Tibial nerve (tissue), 4 donors: ENCODE data around the gene ALK. TPM values are rescaled to one million over a fixed set of nuclear protein-coding genes. Genes with fewer than 3 reads are reported as not detected.

Source experiments
- DNase-seq, 2 donors: peaks; one replicate each; pipeline ENCODE4 v3.0.0-alpha.2; 2019; ENCODE audit warnings: low spot score in 2 of 2
- H3K27ac ChIP-seq, 4 donors: fragments of 200-600 bp; sonication (generic) in 3 of 4; one replicate each; pipeline ENCODE4 v1.5.1; 2017 to 2019; ENCODE audit warnings: mild to moderate bottlenecking in 1 of 4
- H3K27me3 ChIP-seq, 2 donors: fragments of 200-600 bp; sonication (generic) in 1 of 2; one replicate each; pipeline versions ENCODE4 v1.5.1 to v1.6.0; 2017 to 2019
- H3K36me3 ChIP-seq, 3 donors: fragments of 200-600 bp; sonication (generic); one replicate each; pipeline ENCODE4 v1.5.1; 2018 to 2019
- H3K4me1 ChIP-seq, 4 donors: fragments of 200-600 bp; sonication (generic) in 3 of 4; one replicate each; pipeline ENCODE4 v1.5.1; 2017 to 2019
- H3K4me3 ChIP-seq, 4 donors: fragments of 200-600 bp; sonication (generic) in 3 of 4; one replicate each; pipeline ENCODE4 v1.5.1; 2017 to 2019; ENCODE audit warnings: mild to moderate bottlenecking in 1 of 4, moderate library complexity in 1 of 4
- H3K9me3 ChIP-seq, 4 donors: fragments of 200-600 bp; sonication (generic) in 3 of 4; one replicate each; pipeline ENCODE4 v1.5.1; 2017 to 2019
- EP300 ChIP-seq, 2 donors: sonication (generic); formaldehyde crosslinking; IDR thresholded peaks; one replicate each; pipeline ENCODE4 v1.6.1; 2017; ENCODE audit warnings: antibody characterized with exemption in 2 of 2, mild to moderate bottlenecking in 1 of 2
- POLR2A ChIP-seq, 2 donors: fragments of 450-650 bp; IDR thresholded peaks; one replicate each; pipeline ENCODE4 v1.6.1; 2017; ENCODE audit warnings: antibody characterized with exemption in 2 of 2, mild to moderate bottlenecking in 2 of 2, moderate library complexity in 2 of 2
- whole genome bisulfite sequencing, 2 donors: methylation state at CpG; one replicate each; pipeline ENCODE4 v1.1.5; 2018; 5-methylcytosine and 5-hydroxymethylcytosine counted together
- total RNA-seq, 4 donors: library from RNA; depleted of rRNA; stranded (reverse); fragments of >200 nt; gene quantifications; one replicate each; pipeline ENCODE4 v1.1.0, GENCODE V29; 2016
- TF ChIP-seq, protein P1 (sequence below), 5 experiments: fragments of 200-600 bp in 3 of 5; fragments of 450-650 bp in 2 of 5; sonication (generic) in 3 of 5; IDR thresholded peaks; one replicate each; pipeline ENCODE4 v1.5.1; 2016 to 2019; ENCODE audit warnings: antibody characterized with exemption in 5 of 5, mild to moderate bottlenecking in 3 of 5, moderate library complexity in 2 of 5

ALK gene
- total RNA-seq, 4 donors from 2014 or later, result 0.39 to 4.8 (median 0.66) TPM

- H3K36me3 ChIP-seq, result no peaks in the 10 kb centered on the region
- H3K27me3 ChIP-seq, result no peaks in the 10 kb centered on the region
- WGBS, 2 donors, result 92 to 94% methylated on average over 12 of the region's 12 CpGs
- H3K4me1 ChIP-seq, result peaks cover 0 to 22% (median 8%) of the 10 kb centered on the region in 4 donors
- no peak overlapping the region for H3K27ac ChIP-seq
- no peaks in the 10 kb centered on the region for H3K9me3 ChIP-seq
- DNase-seq, result no peak
- TF ChIP-seq, protein P1, sequence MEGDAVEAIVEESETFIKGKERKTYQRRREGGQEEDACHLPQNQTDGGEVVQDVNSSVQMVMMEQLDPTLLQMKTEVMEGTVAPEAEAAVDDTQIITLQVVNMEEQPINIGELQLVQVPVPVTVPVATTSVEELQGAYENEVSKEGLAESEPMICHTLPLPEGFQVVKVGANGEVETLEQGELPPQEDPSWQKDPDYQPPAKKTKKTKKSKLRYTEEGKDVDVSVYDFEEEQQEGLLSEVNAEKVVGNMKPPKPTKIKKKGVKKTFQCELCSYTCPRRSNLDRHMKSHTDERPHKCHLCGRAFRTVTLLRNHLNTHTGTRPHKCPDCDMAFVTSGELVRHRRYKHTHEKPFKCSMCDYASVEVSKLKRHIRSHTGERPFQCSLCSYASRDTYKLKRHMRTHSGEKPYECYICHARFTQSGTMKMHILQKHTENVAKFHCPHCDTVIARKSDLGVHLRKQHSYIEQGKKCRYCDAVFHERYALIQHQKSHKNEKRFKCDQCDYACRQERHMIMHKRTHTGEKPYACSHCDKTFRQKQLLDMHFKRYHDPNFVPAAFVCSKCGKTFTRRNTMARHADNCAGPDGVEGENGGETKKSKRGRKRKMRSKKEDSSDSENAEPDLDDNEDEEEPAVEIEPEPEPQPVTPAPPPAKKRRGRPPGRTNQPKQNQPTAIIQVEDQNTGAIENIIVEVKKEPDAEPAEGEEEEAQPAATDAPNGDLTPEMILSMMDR (IDR thresholded peaks at IDR 0.05), result no peak
- no peak for TF ChIP-seq POLR2A (IDR thresholded peaks at IDR 0.05)
- no peak overlapping the region for H3K4me3 ChIP-seq
These were observed 700.7 kb downstream of the ALK start for GRCh38 chr2:29220506-29221270.

GRCh38 chr2:29219374-29219773 lies 702.0 kb downstream of the ALK start:
- no peak for DNase-seq
- TF ChIP-seq, protein P1 (IDR thresholded peaks at IDR 0.05), result no peak
- TF ChIP-seq POLR2A (IDR thresholded peaks at IDR 0.05) (no peak), EP300 (IDR thresholded peaks at IDR 0.05) (no peak)

GRCh38 chr2:29218550-29219125 lies 702.7 kb downstream of the ALK start:
- H3K4me1 ChIP-seq, result peaks cover 0 to 8% (median 0%) of the 10 kb centered on the region in 4 donors
- H3K36me3 ChIP-seq, result no peaks in the 10 kb centered on the region
- H3K9me3 ChIP-seq, result no peaks in the 10 kb centered on the region
- no peak for DNase-seq
- 80 to 86% methylated on average over 4 of the region's 4 CpGs for WGBS, 2 donors
- H3K27me3 ChIP-seq, result no peaks in the 10 kb centered on the region
- no peak overlapping the region for H3K4me3 ChIP-seq
- TF ChIP-seq, protein P1 (IDR thresholded peaks at IDR 0.05), result no peak
- TF ChIP-seq POLR2A (IDR thresholded peaks at IDR 0.05) (no peak), EP300 (IDR thresholded peaks at IDR 0.05) (no peak)
- H3K27ac ChIP-seq, result no peak overlapping the region

More at GRCh38 chr2:29219374-29219773, 702.0 kb downstream of the ALK start:
- no peak overlapping the region for H3K4me3 ChIP-seq
- no peak overlapping the region for H3K27ac ChIP-seq
- peaks cover 0 to 15% (median 3%) of the 10 kb centered on the region in 4 donors for H3K4me1 ChIP-seq
- no peaks in the 10 kb centered on the region for H3K27me3 ChIP-seq
- WGBS, 2 donors, result 77 to 87% methylated on average over 3 to 4 of the region's 4 CpGs
- no peaks in the 10 kb centered on the region for H3K9me3 ChIP-seq
- H3K36me3 ChIP-seq, result no peaks in the 10 kb centered on the region

- Histone ChIP-seq H3K27me3 (no peaks in the 10 kb centered on the region), H3K9me3 (no peaks in the 10 kb centered on the region), H3K4me1 (peaks cover 0 to 2% (median 0%) of the 10 kb centered on the region in 4 donors), H3K27ac (no peak overlapping the region), H3K4me3 (no peak overlapping the region), H3K36me3 (no peaks in the 10 kb centered on the region)
- TF ChIP-seq, protein P1 (IDR thresholded peaks at IDR 0.05), result no peak
- TF ChIP-seq POLR2A (IDR thresholded peaks at IDR 0.05) (no peak), EP300 (IDR thresholded peaks at IDR 0.05) (no peak)
- WGBS, 2 donors, result 68 to 79% methylated on average over 6 of the region's 6 CpGs
- no peak for DNase-seq
These were observed 703.3 kb downstream of the ALK start for GRCh38 chr2:29218071-29218470.

GRCh38 chr2:29216609-29216909 lies 704.8 kb downstream of the ALK start:
- Histone ChIP-seq H3K4me3 (no peak overlapping the region), H3K27me3 (no peaks in the 10 kb centered on the region), H3K4me1 (no peaks in the 10 kb centered on the region), H3K9me3 (no peaks in the 10 kb centered on the region), H3K27ac (no peak overlapping the region), H3K36me3 (no peaks in the 10 kb centered on the region)
- TF ChIP-seq POLR2A (IDR thresholded peaks at IDR 0.05) (no peak), EP300 (IDR thresholded peaks at IDR 0.05) (no peak)
- TF ChIP-seq, protein P1 (IDR thresholded peaks at IDR 0.05), result no peak
- WGBS, 2 donors, result 92 to 93% methylated on average over 5 of the region's 5 CpGs
- no peak for DNase-seq
